Endothelial cell of umbilical vein (primary cell): Measurements from ENCODE around the gene GOLGA3. TPM values are rescaled to one million over a fixed set of nuclear protein-coding genes. Genes with fewer than 3 reads are reported as not detected.

Source experiments
- BruUV-seq: library from RNA; stranded (reverse); fragments of 400-500 nt; replicated peaks from 2 replicates; lab custom pipeline; 2021; lab: Mats Ljungman, UMichigan
- CTCF ChIA-PET: fragments of 300-600, 350-600 bp; sonication (Branson Sonifier 250); formaldehyde crosslinking; loops from one replicate; lab custom pipeline; 2021; ENCODE audit warnings: antibody characterized with exemption, inconsistent platforms; lab: Charles Lee
- POLR2A ChIA-PET: fragments of 300-600, 350-600 bp; sonication (Branson Sonifier 250); formaldehyde crosslinking; loops from one replicate; lab custom pipeline; 2021; ENCODE audit warnings: antibody characterized with exemption, inconsistent platforms; lab: Charles Lee
- DNase-seq: peaks from one replicate; pipeline ENCODE4 v3.0.0-alpha.2; 2011; ENCODE audit warnings: low read depth, low spot score
- FAIRE-seq: peaks from 2 replicates; lab custom pipeline; 2011; peaks lifted over from hg19 to GRCh38; lab: Jason Lieb, UNC
- H2AFZ ChIP-seq: 2 replicates; pipeline ENCODE4 v1.6.0; 2012; ENCODE audit warnings: low read depth, low read length, control low read depth, inconsistent platforms
- H3K27ac ChIP-seq: 2 replicates; pipeline ENCODE4 v1.5.1; 2011; ENCODE audit warnings: low read depth, mild to moderate bottlenecking, control low read depth, low read length, moderate library complexity; ENCODE audit not compliant: insufficient read depth
- H3K27me3 ChIP-seq, 2 experiments: 2 replicates each; pipeline versions ENCODE4 v1.6.0 to v1.6.1; 2011; ENCODE audit warnings: low read length in 2 of 2, mixed read lengths in 1 of 2; ENCODE audit not compliant: control insufficient read depth in 2 of 2, insufficient read depth in 2 of 2
- H3K36me3 ChIP-seq, 2 experiments: 2 replicates in 1 of 2; 3 replicates in 1 of 2; pipeline ENCODE4 v1.5.1; 2011; ENCODE audit warnings: low read length in 2 of 2, mild to moderate bottlenecking in 1 of 2, moderate library complexity in 1 of 2; ENCODE audit not compliant: control insufficient read depth in 2 of 2, insufficient read depth in 2 of 2; ENCODE audit errors: extremely low read depth in 1 of 2
- H3K4me1 ChIP-seq: 3 replicates; pipeline ENCODE4 v1.5.1; 2011; ENCODE audit warnings: mild to moderate bottlenecking, low read length; ENCODE audit not compliant: control insufficient read depth, insufficient read depth; ENCODE audit errors: extremely low read depth
- H3K4me2 ChIP-seq: 2 replicates; pipeline ENCODE4 v1.6.1; 2011; ENCODE audit warnings: low read length, control low read depth, mixed read lengths; ENCODE audit not compliant: insufficient read depth
- H3K4me3 ChIP-seq, 3 experiments: fragments of 200-600 bp in 1 of 3; sonication (generic), shearing (Covaris generic) in 1 of 3; replicated peaks in 1 of 3; 2 replicates each; pipeline ENCODE4 v1.5.1; 2011 to 2016; ENCODE audit warnings: control low read depth in 3 of 3, low read length in 3 of 3, mild to moderate bottlenecking in 2 of 3, inconsistent platforms in 1 of 3, low read depth in 1 of 3, moderate library complexity in 1 of 3; ENCODE audit not compliant: insufficient read depth in 1 of 3
- H3K79me2 ChIP-seq: 2 replicates; pipeline ENCODE4 v1.6.0; 2012; ENCODE audit warnings: low read length, inconsistent platforms; ENCODE audit not compliant: control insufficient read depth, insufficient read depth
- H3K9ac ChIP-seq: replicated peaks from 2 replicates; pipeline ENCODE3; 2011; ENCODE audit warnings: low read length, control low read depth; ENCODE audit not compliant: insufficient read depth; ENCODE audit errors: extremely low read depth
- H3K9me1 ChIP-seq: replicated peaks from 3 replicates; pipeline ENCODE4 v1.6.0; 2011; ENCODE audit warnings: mild to moderate bottlenecking, low read length; ENCODE audit not compliant: control insufficient read depth, insufficient read depth; ENCODE audit errors: extremely low read depth
- H3K9me3 ChIP-seq: replicated peaks from 2 replicates; pipeline ENCODE4 v1.5.1; 2012; ENCODE audit warnings: low read length, inconsistent platforms; ENCODE audit not compliant: control insufficient read depth, insufficient read depth
- H4K20me1 ChIP-seq: replicated peaks from 2 replicates; pipeline ENCODE3; 2011; ENCODE audit warnings: mild to moderate bottlenecking, low read length; ENCODE audit not compliant: control insufficient read depth, insufficient read depth; ENCODE audit errors: extremely low read depth
- EZH2 ChIP-seq: IDR thresholded peaks from 2 replicates; pipeline ENCODE4 v1.6.1; 2012; ENCODE audit warnings: borderline replicate concordance, low read depth, mild to moderate bottlenecking, moderate library complexity, low read length, inconsistent platforms; ENCODE audit not compliant: severe bottlenecking
- FOS ChIP-seq: IDR thresholded peaks from 2 replicates; pipeline ENCODE4 v1.6.1; 2011; ENCODE audit warnings: mild to moderate bottlenecking, low read length, moderate library complexity, borderline replicate concordance; ENCODE audit not compliant: insufficient read depth
- GATA2 ChIP-seq: IDR thresholded peaks from 2 replicates; pipeline ENCODE4 v1.7.0; 2011; ENCODE audit warnings: low read depth, mild to moderate bottlenecking, moderate library complexity, mixed read lengths, low read length; ENCODE audit not compliant: insufficient read length, insufficient read depth
- JUN ChIP-seq: IDR thresholded peaks from 2 replicates; pipeline ENCODE4 v1.6.1; 2011; ENCODE audit warnings: borderline replicate concordance, low read depth; ENCODE audit not compliant: insufficient read length, insufficient read depth
- MYC ChIP-seq: IDR thresholded peaks from one replicate; pipeline ENCODE4 v1.6.1; 2011; ENCODE audit warnings: mild to moderate bottlenecking, low read depth, low read length
- POLR2A ChIP-seq: IDR thresholded peaks from 2 replicates; pipeline ENCODE4 v1.6.1; 2012; ENCODE audit warnings: low read depth, mild to moderate bottlenecking, control low read depth, low read length
- POLR2AphosphoS5 ChIP-seq: IDR thresholded peaks from 2 replicates; pipeline ENCODE4 v1.6.1; 2012; ENCODE audit warnings: low read depth, mild to moderate bottlenecking, control low read depth, low read length, moderate library complexity; ENCODE audit not compliant: insufficient read depth
- dilution Hi-C: fragments of 300-500 bp; cut with MboI; formaldehyde crosslinking; loops from one replicate; pipeline ENCODE4 v1.15.0; 2019; ENCODE audit warnings: low sequenced_read_pairs; ENCODE audit not compliant: extremely low pct_ligation_motif_present
- intact Hi-C: fragments of 100-400 bp; cut with micrococcal nuclease; formaldehyde crosslinking; loops from one replicate; pipeline ENCODE4 v1.10.0; 2022
- polyA plus RNA-seq, 4 experiments: library from polyadenylated mRNA; depleted of rRNA in 3 of 4; stranded (reverse) in 3 of 4; unstranded in 1 of 4; fragments of >200 nt; gene quantifications; 2 replicates each; pipeline versions ENCODE4 v1.2.1 to v1.2.3, GENCODE V29; 2011 to 2012; ENCODE audit warnings: missing spikeins in 1 of 4
- total RNA-seq: library from RNA; stranded (reverse); gene quantifications from 2 replicates; pipeline ENCODE4 v1.2.3, GENCODE V29; 2021
- TF ChIP-seq, protein P1 (sequence below): IDR thresholded peaks from 2 replicates; pipeline ENCODE4 v1.6.1; 2011; ENCODE audit not compliant: insufficient read depth, insufficient read length
- TF ChIP-seq, protein P2 (sequence below), 2 donors: IDR thresholded peaks; 1 replicate in 1 of 2; 2 replicates in 1 of 2; pipeline ENCODE4 v1.5.1; 2011; ENCODE audit warnings: low read length in 2 of 2, mild to moderate bottlenecking in 2 of 2, moderate library complexity in 2 of 2, control low read depth in 1 of 2, inconsistent platforms in 1 of 2, low read depth in 1 of 2; ENCODE audit not compliant: insufficient read depth in 1 of 2; ENCODE audit errors: extremely low read depth in 1 of 2

GOLGA3 gene
- total and polyA plus RNA-seq, 2 donors (not counting 3 experiments of a cell fraction or from before 2014, with no cell fraction given) = 18.4 to 86.0 TPM

GRCh38 chr12:132771126-132771838 is 57.4 kb downstream of the GOLGA3 start:
- H3K9me1 ChIP-seq = no peaks in the 10 kb centered on the region
- dilution Hi-C loops (no loop called here), intact Hi-C loops (no loop called here)
- CTCF ChIA-PET = no interaction called here
- DNase-seq (no peak), FAIRE-seq (no peak)
- no peak overlapping the region for H3K9ac ChIP-seq
- no peak overlapping the region for H3K4me2 ChIP-seq
- BruUV-seq = no TSS peak
- no peaks in the 10 kb centered on the region for H3K9me3 ChIP-seq
- POLR2A ChIA-PET = no interaction called here
- peaks cover 21 to 33% of the 10 kb centered on the region in 2 experiments for H3K36me3 ChIP-seq
- no peak overlapping the region for H3K4me3 ChIP-seq
- H3K79me2 ChIP-seq = no peaks in the 10 kb centered on the region
- peaks cover 10% of the 10 kb centered on the region for H3K4me1 ChIP-seq
- no peak overlapping the region for H2AFZ ChIP-seq
- H3K27ac ChIP-seq = no peak overlapping the region
- no peaks in the 10 kb centered on the region for H4K20me1 ChIP-seq
- no peaks in the 10 kb centered on the region for H3K27me3 ChIP-seq
- no peak for TF ChIP-seq MYC

GRCh38 chr12:132766380-132767085 is 62.1 kb downstream of the GOLGA3 start:
- Histone ChIP-seq H3K4me2 (peak overlapping the region; percentile 37), H3K79me2 (peaks cover under 1% of the 10 kb centered on the region), H3K27me3 (no peaks in the 10 kb centered on the region), H3K36me3 (peaks cover 4 to 6% of the 10 kb centered on the region in 2 experiments), H3K4me3 (no peak overlapping the region), H3K9me1 (no peaks in the 10 kb centered on the region), H3K9ac (no peak overlapping the region), H3K9me3 (no peaks in the 10 kb centered on the region), H3K27ac (peak overlapping the region; percentile 30), H4K20me1 (no peaks in the 10 kb centered on the region), H3K4me1 (peaks cover 14% of the 10 kb centered on the region), H2AFZ (no peak overlapping the region)
- FAIRE-seq (no peak), DNase-seq (peak; percentile 74)
- intact Hi-C loops (no loop called here), dilution Hi-C loops (no loop called here)
- ChIA-PET POLR2A (no interaction called here), CTCF (no interaction called here)
- no TSS peak for BruUV-seq
- no peak for TF ChIP-seq JUN
- TF ChIP-seq EZH2 = no peak
- TF ChIP-seq MYC = no peak
- TF ChIP-seq FOS = no peak
- no peak for TF ChIP-seq POLR2A
- TF ChIP-seq, protein P1, sequence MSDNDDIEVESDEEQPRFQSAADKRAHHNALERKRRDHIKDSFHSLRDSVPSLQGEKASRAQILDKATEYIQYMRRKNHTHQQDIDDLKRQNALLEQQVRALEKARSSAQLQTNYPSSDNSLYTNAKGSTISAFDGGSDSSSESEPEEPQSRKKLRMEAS = no peak
- TF ChIP-seq POLR2AphosphoS5 = no peak
- no peak for TF ChIP-seq GATA2
- TF ChIP-seq, protein P2, sequence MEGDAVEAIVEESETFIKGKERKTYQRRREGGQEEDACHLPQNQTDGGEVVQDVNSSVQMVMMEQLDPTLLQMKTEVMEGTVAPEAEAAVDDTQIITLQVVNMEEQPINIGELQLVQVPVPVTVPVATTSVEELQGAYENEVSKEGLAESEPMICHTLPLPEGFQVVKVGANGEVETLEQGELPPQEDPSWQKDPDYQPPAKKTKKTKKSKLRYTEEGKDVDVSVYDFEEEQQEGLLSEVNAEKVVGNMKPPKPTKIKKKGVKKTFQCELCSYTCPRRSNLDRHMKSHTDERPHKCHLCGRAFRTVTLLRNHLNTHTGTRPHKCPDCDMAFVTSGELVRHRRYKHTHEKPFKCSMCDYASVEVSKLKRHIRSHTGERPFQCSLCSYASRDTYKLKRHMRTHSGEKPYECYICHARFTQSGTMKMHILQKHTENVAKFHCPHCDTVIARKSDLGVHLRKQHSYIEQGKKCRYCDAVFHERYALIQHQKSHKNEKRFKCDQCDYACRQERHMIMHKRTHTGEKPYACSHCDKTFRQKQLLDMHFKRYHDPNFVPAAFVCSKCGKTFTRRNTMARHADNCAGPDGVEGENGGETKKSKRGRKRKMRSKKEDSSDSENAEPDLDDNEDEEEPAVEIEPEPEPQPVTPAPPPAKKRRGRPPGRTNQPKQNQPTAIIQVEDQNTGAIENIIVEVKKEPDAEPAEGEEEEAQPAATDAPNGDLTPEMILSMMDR (IDR thresholded peaks at IDR 0.05; ENCODE audit: extremely low read depth in 1 of 2, insufficient read depth in 1 of 2, low read depth in 1 of 2, low read length in 2 of 2) = no peak
